GM18868 (cell line): ENCODE results near the gene APEH.

Experiments used
- ATAC-seq: cut with Tn5 transposase; IDR thresholded peaks from one replicate; pipeline ENCODE4 v1.9.1; 2021; ENCODE audit warnings: mild to moderate bottlenecking, moderate library complexity; ENCODE audit not compliant: unreplicated experiment

Gene APEH

DNA sequence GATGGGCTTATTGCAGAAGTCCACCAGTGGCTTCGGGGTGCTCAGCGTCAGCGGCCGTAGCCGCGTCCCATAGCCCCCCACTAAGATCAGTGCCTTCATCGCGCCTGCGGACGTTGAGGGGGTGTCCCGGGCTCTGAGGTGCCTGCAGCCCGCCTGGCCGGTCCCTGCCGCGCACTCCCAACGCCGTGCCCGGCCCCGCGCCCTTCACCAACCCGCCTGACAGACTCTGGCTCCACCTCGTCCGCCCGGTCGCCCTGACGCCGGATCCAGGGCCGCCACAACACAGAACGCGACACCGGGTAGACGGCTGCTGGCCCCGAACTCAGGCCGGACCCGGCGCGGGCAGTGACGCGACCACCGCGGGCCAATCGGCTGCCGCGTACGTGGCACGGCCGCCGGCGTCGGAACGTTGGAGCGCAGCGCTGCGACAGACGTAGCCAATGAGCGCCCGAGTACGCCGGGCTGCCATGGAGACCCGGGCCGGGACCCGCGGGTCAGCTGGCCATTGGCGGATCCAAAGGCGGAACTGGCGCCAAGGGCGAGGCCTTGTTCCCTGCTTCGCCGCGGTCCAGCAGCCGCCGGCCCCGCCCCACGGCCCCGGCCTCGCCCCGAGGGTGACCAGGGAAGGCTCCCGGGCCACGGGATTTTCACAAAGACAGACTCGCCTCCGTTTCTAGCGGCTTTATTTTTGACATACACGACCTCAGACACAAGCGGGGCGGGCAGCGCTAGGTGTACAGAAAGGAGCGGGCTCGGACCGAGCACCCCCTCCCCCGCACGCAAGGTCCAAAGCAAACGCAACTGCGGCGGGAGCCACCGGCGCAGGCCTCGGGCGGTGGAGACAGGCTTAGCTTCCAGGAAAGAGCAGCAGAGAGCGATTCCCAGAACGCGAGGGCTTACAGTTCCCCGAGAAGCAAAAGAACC is 49.7 kb downstream of the APEH start, which contains the start of gene GMPPB:
Gene GMPPB, minus strand, starts transcription at position 324 of the 924 bp plus-strand sequence. Its CDS starts 225 bp downstream, at position 99.
- ATAC-seq: peak; percentile 79

DNA sequence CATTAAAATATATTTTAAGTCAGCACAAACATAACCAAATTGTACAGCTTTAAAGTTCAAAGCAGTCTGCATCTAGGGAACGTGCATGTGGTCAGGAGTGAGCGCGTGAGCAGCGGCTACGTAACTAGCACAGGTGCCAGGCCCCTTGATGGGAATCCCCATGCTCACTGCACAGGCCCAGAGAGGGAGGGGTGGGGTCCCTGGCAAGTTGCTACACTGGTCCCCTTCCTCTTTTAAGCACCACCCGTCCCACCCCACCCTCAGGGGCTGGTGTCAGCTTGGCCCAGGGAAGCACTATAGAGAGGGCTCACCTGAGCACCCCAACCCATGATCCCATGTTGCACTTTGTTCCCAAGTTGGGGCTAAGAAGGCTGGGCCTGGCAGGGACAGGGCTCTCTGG is 50.4 kb downstream of the APEH start:
- no peak for ATAC-seq

DNA sequence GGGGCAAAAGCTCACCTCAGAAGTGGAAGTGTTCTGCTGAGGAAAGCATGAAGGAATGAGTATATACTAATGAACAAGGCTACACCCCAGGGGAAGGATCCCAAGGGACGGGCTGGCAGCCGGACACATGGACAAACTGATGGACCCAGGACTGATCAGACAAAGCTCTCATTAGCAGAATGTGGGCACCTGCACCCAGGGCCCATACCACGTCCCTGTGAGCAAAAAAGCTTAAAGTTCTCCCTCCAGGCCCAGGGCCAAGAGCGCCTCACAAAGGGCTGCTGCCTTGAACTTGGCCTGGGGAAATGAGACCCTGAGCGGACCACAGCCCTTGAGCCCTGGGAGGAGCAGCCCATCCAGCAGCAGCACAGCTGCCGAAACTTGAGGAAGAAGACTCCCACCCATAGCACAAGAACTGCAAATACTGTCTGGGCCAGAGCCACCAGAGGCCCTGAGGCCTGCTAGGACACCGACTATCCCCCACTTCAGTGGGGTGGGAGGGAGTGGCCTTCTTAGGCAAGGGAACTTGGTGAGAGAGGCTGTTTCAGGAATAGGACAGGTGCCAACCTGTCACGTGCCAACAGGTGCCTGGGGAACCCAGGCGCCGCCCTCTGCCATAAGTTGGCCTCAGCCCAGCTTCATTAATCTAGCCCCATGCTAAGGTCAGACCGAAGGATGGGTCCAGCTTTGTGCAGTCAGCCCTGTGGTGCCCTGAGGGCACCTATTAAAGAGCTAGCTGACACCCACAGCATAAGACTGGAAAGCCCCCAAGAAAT is 51.9 kb downstream of the APEH start:
- no peak for ATAC-seq

DNA sequence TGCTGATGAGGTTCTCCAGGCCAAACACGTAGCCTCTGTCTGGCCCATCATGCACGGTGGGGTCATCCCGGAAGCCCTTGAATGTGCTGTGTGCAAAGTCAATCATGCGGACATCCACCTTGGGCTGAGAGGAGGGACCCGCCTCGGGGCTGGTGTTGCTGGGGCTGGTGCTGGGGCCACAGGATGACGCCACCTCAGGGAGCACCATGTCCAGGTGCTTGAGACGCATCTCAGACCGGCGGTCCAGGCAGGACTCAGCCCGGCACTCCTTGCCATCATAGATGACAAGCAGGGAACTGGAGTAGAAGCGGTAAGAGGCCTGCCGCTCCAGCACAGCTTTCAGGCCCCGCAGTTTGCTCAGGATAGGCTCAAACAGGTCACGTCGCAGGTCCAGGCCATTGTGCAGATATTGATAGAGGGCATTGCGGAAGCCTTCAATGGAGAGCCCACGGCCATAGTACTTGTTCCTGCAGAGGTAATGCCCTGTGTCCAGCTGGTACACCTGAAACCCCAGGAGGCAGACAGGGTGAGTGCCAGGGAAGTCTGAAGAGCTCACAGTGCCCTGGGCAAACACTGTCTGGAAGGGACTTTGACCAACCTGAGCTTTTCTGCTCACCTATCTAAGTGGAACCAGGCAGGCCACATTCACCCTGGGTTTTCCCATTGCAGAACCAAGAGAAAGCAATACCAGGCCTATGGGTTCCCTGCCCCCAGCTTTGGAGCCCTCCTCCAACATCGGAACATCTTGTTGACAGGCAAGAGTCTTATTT is 53.2 kb downstream of the APEH start:
- ATAC-seq: no peak

DNA sequence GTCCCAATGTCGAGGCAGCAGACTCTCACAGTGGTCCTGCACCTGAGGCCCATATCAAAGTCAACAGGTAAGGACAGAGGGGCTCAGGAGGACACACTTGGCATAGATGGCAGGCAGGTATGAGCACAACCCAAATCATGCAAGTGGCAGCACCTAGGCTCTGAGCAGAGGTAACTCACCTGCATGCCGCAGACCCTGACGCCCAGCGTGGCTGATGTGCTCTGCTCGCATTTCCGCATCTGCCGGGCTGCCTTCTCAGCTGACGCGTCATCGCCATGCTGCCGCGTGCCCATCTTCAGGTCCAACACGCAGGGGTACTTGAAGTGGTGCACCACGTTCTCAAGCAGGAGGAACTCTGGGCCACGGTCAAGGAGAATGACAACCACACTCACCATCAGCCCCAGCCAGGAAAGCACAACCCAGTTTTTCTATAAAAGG is 53.8 kb downstream of the APEH start:
- no peak for ATAC-seq

DNA sequence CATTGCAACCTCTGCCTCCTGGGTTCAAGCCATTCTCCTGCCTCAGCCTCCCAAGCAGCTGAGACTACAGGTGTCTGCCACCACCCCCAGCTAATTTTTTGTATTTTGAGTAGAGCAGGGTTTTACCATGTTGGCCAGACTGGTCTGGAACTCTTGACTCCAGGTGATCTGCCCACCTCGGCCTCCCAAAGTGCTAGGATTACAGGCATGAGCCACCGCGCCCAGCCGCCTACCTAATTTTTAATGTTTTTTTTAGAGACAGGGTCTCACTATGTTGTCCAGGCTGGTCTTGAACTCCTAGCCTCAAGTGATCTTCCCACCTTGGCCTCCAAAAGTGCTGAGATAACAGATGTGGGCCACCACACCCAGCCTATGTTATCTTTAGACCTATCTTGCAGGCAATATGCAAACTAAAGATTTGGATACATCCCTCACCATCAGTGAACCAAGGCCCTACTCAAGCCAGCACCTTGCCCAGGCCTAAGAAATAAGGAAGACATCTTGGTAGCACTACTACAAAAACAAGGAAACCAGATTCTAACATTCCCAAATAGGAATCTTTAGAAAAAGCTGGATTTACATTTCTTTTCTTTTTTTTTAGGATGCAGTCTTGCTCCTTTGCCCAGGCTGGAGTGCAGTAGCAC is 55.9 kb downstream of the APEH start:
- ATAC-seq: no peak

DNA sequence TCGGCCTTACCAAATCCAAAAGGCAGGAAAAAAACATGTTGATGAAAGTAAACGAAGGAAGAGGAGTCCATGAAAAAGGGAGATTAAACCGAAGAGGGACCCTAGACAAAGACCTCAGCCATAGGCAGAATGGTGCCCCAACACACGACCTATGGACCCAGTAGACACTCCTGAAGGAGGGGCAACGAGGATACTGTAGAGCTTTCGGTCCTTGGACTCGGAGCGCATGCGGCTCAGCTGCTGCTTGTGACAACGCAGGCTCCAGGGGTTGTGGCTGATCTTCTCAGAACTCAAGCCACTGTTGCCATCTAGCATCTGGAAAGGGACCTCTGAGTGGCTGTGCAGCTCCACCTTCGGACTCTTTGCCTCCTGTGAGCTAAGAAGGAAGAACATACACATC is 58.4 kb downstream of the APEH start:
- ATAC-seq: no peak

DNA sequence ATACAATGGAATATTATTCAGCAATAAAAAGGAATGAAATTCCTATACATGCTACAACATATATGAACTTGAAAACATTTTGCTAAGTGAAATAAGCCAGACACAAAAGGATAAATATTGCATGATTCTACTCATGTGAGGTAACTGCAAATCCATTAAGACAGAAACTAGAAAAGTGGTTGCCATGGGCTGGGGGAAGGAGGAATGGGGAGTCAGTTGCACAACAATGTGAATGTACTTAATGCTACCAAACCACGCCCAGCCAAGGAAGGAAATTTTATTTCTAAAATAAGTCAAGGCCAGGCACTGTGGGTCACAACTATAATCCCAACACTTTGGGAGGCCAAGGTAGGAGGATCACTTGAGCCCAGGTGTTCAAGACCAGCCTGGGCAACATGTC is 59.4 kb downstream of the APEH start:
- no peak for ATAC-seq
